Hepatocyte (in vitro differentiated cells): ENCODE measurements around the gene SPHK1. TPM values are rescaled to one million over a fixed set of nuclear protein-coding genes. Genes with fewer than 3 reads are reported as not detected.
A peak's percentile ranks its signal among the peaks of the same experiment; 100 is the strongest.

Experiments used
- DNase-seq: peaks from one replicate; pipeline ENCODE4 v3.0.0-alpha.2; 2016; ENCODE audit warnings: low spot score
- H2AFZ ChIP-seq: fragments of 200-600 bp; sonication (generic); 2 replicates; pipeline ENCODE4 v1.6.0; 2016; ENCODE audit warnings: antibody characterized with exemption, mild to moderate bottlenecking
- H3K27ac ChIP-seq: fragments of 200-600 bp; sonication (generic); 2 replicates; pipeline ENCODE4 v1.5.1; 2016; ENCODE audit warnings: mild to moderate bottlenecking
- H3K27me3 ChIP-seq: fragments of 200-600 bp; sonication (generic); 2 replicates; pipeline ENCODE4 v1.6.1; 2016
- H3K36me3 ChIP-seq: fragments of 200-600 bp; sonication (generic); replicated peaks from 2 replicates; pipeline ENCODE4 v1.5.1; 2016; ENCODE audit warnings: low read depth; ENCODE audit not compliant: insufficient read depth
- H3K4me1 ChIP-seq: fragments of 200-600 bp; sonication (generic); 2 replicates; pipeline ENCODE4 v1.5.1; 2016; ENCODE audit warnings: mild to moderate bottlenecking, moderate library complexity; ENCODE audit not compliant: insufficient read depth
- H3K4me2 ChIP-seq: fragments of 200-600 bp; sonication (generic); 2 replicates; pipeline ENCODE4 v1.6.0; 2016
- H3K4me3 ChIP-seq: fragments of 200-600 bp; sonication (generic); 2 replicates; pipeline ENCODE4 v1.5.1; 2016; ENCODE audit warnings: mild to moderate bottlenecking
- H3K79me2 ChIP-seq: fragments of 200-600 bp; sonication (generic); 2 replicates; pipeline ENCODE4 v1.6.0; 2017; ENCODE audit warnings: mild to moderate bottlenecking
- H3K9me2 ChIP-seq: fragments of 200-600 bp; sonication (generic); replicated peaks from 2 replicates; pipeline ENCODE4 v1.6.0; 2017; ENCODE audit warnings: mild to moderate bottlenecking; ENCODE audit not compliant: insufficient read depth
- H3K9me3 ChIP-seq: fragments of 200-600 bp; sonication (generic); 2 replicates; pipeline ENCODE4 v1.5.1; 2016; ENCODE audit warnings: low read depth, mild to moderate bottlenecking
- H4K20me1 ChIP-seq: fragments of 200-600 bp; sonication (generic); 2 replicates; pipeline ENCODE4 v1.6.0; 2016; ENCODE audit warnings: mild to moderate bottlenecking; ENCODE audit not compliant: insufficient read depth, poor library complexity, severe bottlenecking
- CTCF ChIP-seq: fragments of 200-600 bp; sonication (generic); IDR thresholded peaks from 2 replicates; pipeline ENCODE4 v1.5.1; 2016; ENCODE audit warnings: antibody characterized with exemption, mild to moderate bottlenecking; ENCODE audit not compliant: poor library complexity
- EZH2 ChIP-seq: fragments of 200-600 bp; sonication (generic); IDR thresholded peaks from 2 replicates; pipeline ENCODE4 v1.6.1; 2016; ENCODE audit warnings: antibody characterized with exemption, mild to moderate bottlenecking, borderline replicate concordance
- EZH2phosphoT487 ChIP-seq: fragments of 200-600 bp; sonication (generic); IDR thresholded peaks from one replicate; pipeline ENCODE4 v1.6.1; 2018; ENCODE audit warnings: antibody characterized with exemption, mild to moderate bottlenecking, low read depth, moderate library complexity; ENCODE audit not compliant: unreplicated experiment, severe bottlenecking
- WGBS: methylation state at CpG from one replicate; pipeline ENCODE4 v1.1.6; 2016; ENCODE audit warnings: low lambda C conversion rate; ENCODE audit errors: missing lambda C conversion rate; 5-methylcytosine and 5-hydroxymethylcytosine counted together
- polyA plus RNA-seq: library from polyadenylated mRNA; unstranded; fragments of >200 nt; fragmentation: Nextera tagmentation; extraction: Ambion mirVana; gene quantifications from 2 replicates; pipeline ENCODE4 v1.2.1, GENCODE V29; 2016
- total RNA-seq: library from RNA; depleted of rRNA; stranded (reverse); fragments of >200 nt; gene quantifications from 2 replicates; pipeline ENCODE4 v1.2.3, GENCODE V29; 2014

SPHK1 gene
- total and polyA plus RNA-seq, 2 experiments from 2014 or later: 5.2 to 15.2 TPM

- WGBS: 96% methylated on average over 5 of the region's 5 CpGs
- Histone ChIP-seq H3K4me3 (no peak overlapping the region), H3K27ac (no peak overlapping the region), H3K4me1 (peaks cover 6% of the 10 kb centered on the region), H3K4me2 (no peak overlapping the region), H3K36me3 (no peaks in the 10 kb centered on the region), H2AFZ (no peak overlapping the region), H3K79me2 (peaks cover 43% of the 10 kb centered on the region), H3K9me2 (no peaks in the 10 kb centered on the region), H4K20me1 (peaks cover 2% of the 10 kb centered on the region), H3K27me3 (no peaks in the 10 kb centered on the region), H3K9me3 (no peaks in the 10 kb centered on the region)
- no peak for DNase-seq
- no peak for TF ChIP-seq EZH2phosphoT487
- no peak for TF ChIP-seq EZH2
- TF ChIP-seq CTCF: no peak
Observed at GRCh38 chr17:76350463-76350862, 33.9 kb upstream of the SPHK1 start.

GRCh38 chr17:76351526-76352071 lies 32.8 kb upstream of the SPHK1 start:
- Histone ChIP-seq H3K4me2 (peak overlapping the region; percentile 99), H3K36me3 (no peaks in the 10 kb centered on the region), H3K79me2 (peaks cover 43% of the 10 kb centered on the region), H3K4me1 (peaks cover 6% of the 10 kb centered on the region), H2AFZ (no peak overlapping the region), H3K27ac (no peak overlapping the region), H4K20me1 (peaks cover 2% of the 10 kb centered on the region), H3K4me3 (no peak overlapping the region), H3K9me3 (no peaks in the 10 kb centered on the region), H3K27me3 (no peaks in the 10 kb centered on the region), H3K9me2 (no peaks in the 10 kb centered on the region)
- WGBS: 71% methylated on average over 9 of the region's 9 CpGs
- TF ChIP-seq EZH2 (no peak), CTCF (no peak), EZH2phosphoT487 (no peak)
- DNase-seq: no peak

GRCh38 chr17:76353004-76353598 lies 31.3 kb upstream of the SPHK1 start:
- Histone ChIP-seq H3K4me2 (peak overlapping the region; percentile 99), H3K9me2 (no peaks in the 10 kb centered on the region), H3K4me3 (peak overlapping the region; percentile 67), H3K4me1 (peaks cover 6% of the 10 kb centered on the region), H3K79me2 (peaks cover 43% of the 10 kb centered on the region), H3K27ac (peak overlapping the region; percentile 98), H3K36me3 (no peaks in the 10 kb centered on the region), H4K20me1 (peaks cover 2% of the 10 kb centered on the region), H3K27me3 (no peaks in the 10 kb centered on the region), H3K9me3 (no peaks in the 10 kb centered on the region), H2AFZ (peak overlapping the region; percentile 90)
- DNase-seq: peak; percentile 45
- 2% methylated on average over 25 of the region's 51 CpGs for WGBS
- TF ChIP-seq CTCF (no peak), EZH2 (no peak), EZH2phosphoT487 (no peak)
